Measurements from ENCODE around the gene FAM199X.

Gene FAM199X

GRCh38 chrX:104165894-104166734, at the start of gene FAM199X:
FAM199X (plus strand) TSS chrX:104166453; CDS start chrX:104166786, 333 bp downstream.
- peak; percentile 80 for DNase-seq

GRCh38 chrX:104117759-104118158, 48.5 kb upstream of the FAM199X start:
- no peak for DNase-seq

GRCh38 chrX:104118765-104119164, 47.5 kb upstream of the FAM199X start:
- DNase-seq: no peak

- no peak for DNase-seq
Observed at GRCh38 chrX:104122829-104123228, 43.4 kb upstream of the FAM199X start.

GRCh38 chrX:104126856-104127255, 39.4 kb upstream of the FAM199X start:
- no peak for DNase-seq

GRCh38 chrX:104130808-104131207, 35.4 kb upstream of the FAM199X start:
- no peak for DNase-seq

GRCh38 chrX:104134583-104135261, 31.5 kb upstream of the FAM199X start:
- no peak for DNase-seq

GRCh38 chrX:104135677-104136076, 30.6 kb upstream of the FAM199X start:
- no peak for DNase-seq

- peak; percentile 52 for DNase-seq
Observed at GRCh38 chrX:104136241-104137019, 29.8 kb upstream of the FAM199X start.

GRCh38 chrX:104137496-104137895, 28.8 kb upstream of the FAM199X start:
- DNase-seq: no peak

- DNase-seq: no peak
Observed at GRCh38 chrX:104141087-104141760, 25.0 kb upstream of the FAM199X start.

- DNase-seq: no peak
Observed at GRCh38 chrX:104151037-104151436, 15.2 kb upstream of the FAM199X start.

- peak; percentile 65 for DNase-seq
Observed at GRCh38 chrX:104156630-104157529, 9.4 kb upstream of the FAM199X start, which contains the start of gene SLC25A53. SLC25A53 (minus strand) TSS chrX:104157009; CDS start chrX:104105257, 51,752 bp downstream.

GRCh38 chrX:104166735-104167436, 633 bp downstream of the FAM199X start:
- no peak for DNase-seq

- DNase-seq: no peak
Observed at GRCh38 chrX:104168127-104168526, 1.9 kb downstream of the FAM199X start.

- no peak for DNase-seq
Observed at GRCh38 chrX:104172121-104172520, 5.9 kb downstream of the FAM199X start.

GRCh38 chrX:104172788-104173187, 6.5 kb downstream of the FAM199X start:
- DNase-seq: no peak

- no peak for DNase-seq
Observed at GRCh38 chrX:104173841-104174240, 7.6 kb downstream of the FAM199X start.

GRCh38 chrX:104183685-104184084, 17.4 kb downstream of the FAM199X start:
- DNase-seq: no peak

- DNase-seq: no peak
Observed at GRCh38 chrX:104187931-104188330, 21.7 kb downstream of the FAM199X start.

- no peak for DNase-seq
Observed at GRCh38 chrX:104189837-104190236, 23.6 kb downstream of the FAM199X start.

All from activated CD8-positive, alpha-beta memory T cell treated with anti-CD3 and anti-CD28 coated beads, Interleukin-2, amount 50 U/mL, for 4 hours (primary cell).